ENCODE data around the gene GPC1.

The GPC1 gene

GRCh38 chr2:240460781-240461431, 25.4 kb downstream of the GPC1 start:
- TF ChIP-seq OSR1 (CRISPR knock-in tag; IDR thresholded peaks at IDR 0.05) (no peak), POU6F1 (CRISPR knock-in tag; IDR thresholded peaks at IDR 0.05; ENCODE audit: borderline replicate concordance, low read depth) (no peak), RARB (CRISPR knock-in tag; IDR thresholded peaks at IDR 0.05) (no peak), PPARA (CRISPR knock-in tag; IDR thresholded peaks at IDR 0.05; ENCODE audit: borderline replicate concordance) (no peak), CREB5 (CRISPR knock-in tag; IDR thresholded peaks at IDR 0.05; ENCODE audit: low read depth) (no peak), ZNF70 (CRISPR knock-in tag; IDR thresholded peaks at IDR 0.05) (no peak), ZC3H10 (CRISPR knock-in tag; IDR thresholded peaks at IDR 0.05) (no peak), ZFP30 (CRISPR knock-in tag; IDR thresholded peaks at IDR 0.05) (no peak), TSHZ2 (CRISPR knock-in tag; IDR thresholded peaks at IDR 0.05) (no peak), ZNF565 (CRISPR knock-in tag; conservative IDR thresholded peaks at IDR 0.05; ENCODE audit: low read depth) (no peak), ARNTL (CRISPR knock-in tag; IDR thresholded peaks at IDR 0.05; ENCODE audit: borderline replicate concordance, low read depth) (no peak), ZFP3 (CRISPR knock-in tag; IDR thresholded peaks at IDR 0.05) (no peak), CSDC2 (CRISPR knock-in tag; IDR thresholded peaks at IDR 0.05) (no peak), SNAI2 (CRISPR knock-in tag; IDR thresholded peaks at IDR 0.05) (no peak), TCF4 (CRISPR knock-in tag; IDR thresholded peaks at IDR 0.05; ENCODE audit: borderline replicate concordance) (no peak), ISL1 (CRISPR knock-in tag; IDR thresholded peaks at IDR 0.05) (no peak), ZNF8 (CRISPR knock-in tag; IDR thresholded peaks at IDR 0.05) (no peak), CSRNP3 (CRISPR knock-in tag; IDR thresholded peaks at IDR 0.05) (no peak), TOX (CRISPR knock-in tag; IDR thresholded peaks at IDR 0.05; ENCODE audit: borderline replicate concordance) (no peak), ESRRG (CRISPR knock-in tag; IDR thresholded peaks at IDR 0.05) (no peak)
- peak; percentile 3; the same call in 1 of the 3 replicates for ATAC-seq

GRCh38 chr2:240461471-240462072, 26.1 kb downstream of the GPC1 start:
- TF ChIP-seq TOX (CRISPR knock-in tag; IDR thresholded peaks at IDR 0.05; ENCODE audit: borderline replicate concordance) (no peak), TSHZ2 (CRISPR knock-in tag; IDR thresholded peaks at IDR 0.05) (no peak), ZC3H10 (CRISPR knock-in tag; IDR thresholded peaks at IDR 0.05) (no peak), PATZ1 (CRISPR knock-in tag; IDR thresholded peaks at IDR 0.05; ENCODE audit: borderline replicate concordance) (no peak), CSDC2 (CRISPR knock-in tag; IDR thresholded peaks at IDR 0.05) (no peak), ZNF70 (CRISPR knock-in tag; IDR thresholded peaks at IDR 0.05) (no peak), ZNF8 (CRISPR knock-in tag; IDR thresholded peaks at IDR 0.05) (no peak), OSR1 (CRISPR knock-in tag; IDR thresholded peaks at IDR 0.05) (no peak), ZNF565 (CRISPR knock-in tag; conservative IDR thresholded peaks at IDR 0.05; ENCODE audit: low read depth) (no peak), RARB (CRISPR knock-in tag; IDR thresholded peaks at IDR 0.05) (no peak), TCF4 (CRISPR knock-in tag; IDR thresholded peaks at IDR 0.05; ENCODE audit: borderline replicate concordance) (no peak), SNAI2 (CRISPR knock-in tag; IDR thresholded peaks at IDR 0.05) (no peak), CREB5 (CRISPR knock-in tag; IDR thresholded peaks at IDR 0.05; ENCODE audit: low read depth) (no peak), ZFP30 (CRISPR knock-in tag; IDR thresholded peaks at IDR 0.05) (no peak), ESRRG (CRISPR knock-in tag; IDR thresholded peaks at IDR 0.05) (no peak)
- no peak for ATAC-seq
